Measurements from ENCODE around the gene RCCD1. TPM values are rescaled to one million over a fixed set of nuclear protein-coding genes. Genes with fewer than 3 reads are reported as not detected.

RCCD1 gene
- total and polyA plus RNA-seq, 2 donors (not counting 3 experiments of a cell fraction or from before 2014, with no cell fraction given), result 8.8 to 15.3 TPM

- Histone ChIP-seq H3K4me2 (ENCODE audit: insufficient read depth, low read length) (no peak overlapping the region), H3K9ac (replicated peaks; ENCODE audit: extremely low read depth, insufficient read depth, low read length) (no peak overlapping the region), H3K9me1 (replicated peaks; ENCODE audit: control insufficient read depth, extremely low read depth, insufficient read depth, low read length) (no peaks in the 10 kb centered on the region), H3K9me3 (replicated peaks; ENCODE audit: control insufficient read depth, insufficient read depth, low read length) (no peaks in the 10 kb centered on the region), H3K36me3 (ENCODE audit: control insufficient read depth in 2 of 2, extremely low read depth in 1 of 2, insufficient read depth in 2 of 2, low read length in 2 of 2) (peaks cover 14 to 42% of the 10 kb centered on the region in 2 experiments), H2AFZ (ENCODE audit: low read depth, low read length) (no peak overlapping the region), H3K4me3 (replicated peaks in 1 of 3; ENCODE audit: insufficient read depth in 1 of 3, low read depth in 1 of 3, low read length in 3 of 3) (no peak overlapping the region), H3K79me2 (ENCODE audit: control insufficient read depth, insufficient read depth, low read length) (peaks cover 3% of the 10 kb centered on the region), H3K4me1 (ENCODE audit: control insufficient read depth, extremely low read depth, insufficient read depth, low read length) (peaks cover 23% of the 10 kb centered on the region), H3K27ac (ENCODE audit: insufficient read depth, low read depth, low read length) (no peak overlapping the region), H4K20me1 (replicated peaks; ENCODE audit: control insufficient read depth, extremely low read depth, insufficient read depth, low read length) (no peaks in the 10 kb centered on the region), H3K27me3 (ENCODE audit: control insufficient read depth in 2 of 2, insufficient read depth in 2 of 2, low read length in 2 of 2) (no peaks in the 10 kb centered on the region)
- TF ChIP-seq POLR2A (IDR thresholded peaks at IDR 0.05; ENCODE audit: low read depth, low read length), result no peak
- no peak for TF ChIP-seq GATA2 (IDR thresholded peaks at IDR 0.05; ENCODE audit: insufficient read depth, insufficient read length, low read depth, low read length)
- TF ChIP-seq, protein P1, sequence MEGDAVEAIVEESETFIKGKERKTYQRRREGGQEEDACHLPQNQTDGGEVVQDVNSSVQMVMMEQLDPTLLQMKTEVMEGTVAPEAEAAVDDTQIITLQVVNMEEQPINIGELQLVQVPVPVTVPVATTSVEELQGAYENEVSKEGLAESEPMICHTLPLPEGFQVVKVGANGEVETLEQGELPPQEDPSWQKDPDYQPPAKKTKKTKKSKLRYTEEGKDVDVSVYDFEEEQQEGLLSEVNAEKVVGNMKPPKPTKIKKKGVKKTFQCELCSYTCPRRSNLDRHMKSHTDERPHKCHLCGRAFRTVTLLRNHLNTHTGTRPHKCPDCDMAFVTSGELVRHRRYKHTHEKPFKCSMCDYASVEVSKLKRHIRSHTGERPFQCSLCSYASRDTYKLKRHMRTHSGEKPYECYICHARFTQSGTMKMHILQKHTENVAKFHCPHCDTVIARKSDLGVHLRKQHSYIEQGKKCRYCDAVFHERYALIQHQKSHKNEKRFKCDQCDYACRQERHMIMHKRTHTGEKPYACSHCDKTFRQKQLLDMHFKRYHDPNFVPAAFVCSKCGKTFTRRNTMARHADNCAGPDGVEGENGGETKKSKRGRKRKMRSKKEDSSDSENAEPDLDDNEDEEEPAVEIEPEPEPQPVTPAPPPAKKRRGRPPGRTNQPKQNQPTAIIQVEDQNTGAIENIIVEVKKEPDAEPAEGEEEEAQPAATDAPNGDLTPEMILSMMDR (IDR thresholded peaks at IDR 0.05; ENCODE audit: extremely low read depth in 1 of 2, insufficient read depth in 1 of 2, low read depth in 1 of 2, low read length in 2 of 2), result no peak
- TF ChIP-seq, protein P2, sequence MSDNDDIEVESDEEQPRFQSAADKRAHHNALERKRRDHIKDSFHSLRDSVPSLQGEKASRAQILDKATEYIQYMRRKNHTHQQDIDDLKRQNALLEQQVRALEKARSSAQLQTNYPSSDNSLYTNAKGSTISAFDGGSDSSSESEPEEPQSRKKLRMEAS (IDR thresholded peaks at IDR 0.05; ENCODE audit: insufficient read depth, insufficient read length), result no peak
- TF ChIP-seq JUN (IDR thresholded peaks at IDR 0.05; ENCODE audit: borderline replicate concordance, insufficient read depth, insufficient read length, low read depth), result no peak
- TF ChIP-seq FOS (IDR thresholded peaks at IDR 0.05; ENCODE audit: borderline replicate concordance, insufficient read depth, low read length), result no peak
- TF ChIP-seq POLR2AphosphoS5 (IDR thresholded peaks at IDR 0.05; ENCODE audit: insufficient read depth, low read depth, low read length), result no peak
- TF ChIP-seq MYC (IDR thresholded peaks at IDR 0.05; ENCODE audit: low read depth, low read length), result no peak
- TF ChIP-seq EZH2 (IDR thresholded peaks at IDR 0.05; ENCODE audit: borderline replicate concordance, low read depth, low read length, severe bottlenecking), result no peak
- intact Hi-C loops (cut with micrococcal nuclease) (no loop called here), dilution Hi-C loops (cut with MboI; ENCODE audit: extremely low pct_ligation_motif_present, low sequenced_read_pairs) (no loop called here)
- CTCF ChIA-PET, result interaction anchor here (0.8 kb wide), 1 partner anchor 318 kb away, joined by 3 read pairs; no protein-coding TSS in a partner anchor
- no peak for FAIRE-seq
- BruUV-seq (replicated peaks), result no TSS peak
- POLR2A ChIA-PET, result interaction anchor here (0.6 to 0.7 kb wide), 2 partner anchors 35 to 1944 kb away, joined by 3 read pairs; no protein-coding TSS in a partner anchor
- DNase-seq (ENCODE audit: low read depth, low spot score), result no peak
Measured at GRCh38 chr15:90952901-90953677, 1.6 kb upstream of the RCCD1 start.
